ENCODE results near the gene SLC37A3.

SLC37A3 gene

GRCh38 chr7:140402178-140402835 is 4.0 kb upstream of the SLC37A3 start:
- DNase-seq (ENCODE audit: low read depth, low spot score) = peak; percentile 38

GRCh38 chr7:140400381-140400780 is 2.1 kb upstream of the SLC37A3 start:
- DNase-seq (ENCODE audit: low read depth, low spot score) = no peak

GRCh38 chr7:140398821-140399220 is 491 bp upstream of the SLC37A3 start:
- no peak for DNase-seq (ENCODE audit: low read depth, low spot score)

- DNase-seq (ENCODE audit: low read depth, low spot score) = no peak
Measured at GRCh38 chr7:140393756-140394306, 4.5 kb downstream of the SLC37A3 start.

GRCh38 chr7:140391634-140392033 is 6.7 kb downstream of the SLC37A3 start:
- DNase-seq (ENCODE audit: low read depth, low spot score) = no peak

- peak; percentile 79 for DNase-seq (ENCODE audit: low read depth, low spot score)
Measured at GRCh38 chr7:140390466-140391190, 7.7 kb downstream of the SLC37A3 start.

GRCh38 chr7:140390034-140390433 is 8.3 kb downstream of the SLC37A3 start:
- DNase-seq (ENCODE audit: low read depth, low spot score) = no peak

GRCh38 chr7:140389445-140389844 is 8.9 kb downstream of the SLC37A3 start:
- no peak for DNase-seq (ENCODE audit: low read depth, low spot score)

GRCh38 chr7:140384894-140385545 is 13.3 kb downstream of the SLC37A3 start:
- DNase-seq (ENCODE audit: low read depth, low spot score) = no peak

GRCh38 chr7:140383954-140384713 is 14.2 kb downstream of the SLC37A3 start:
- DNase-seq (ENCODE audit: low read depth, low spot score) = no peak

- no peak for DNase-seq (ENCODE audit: low read depth, low spot score)
Measured at GRCh38 chr7:140375892-140376730, 22.2 kb downstream of the SLC37A3 start.

GRCh38 chr7:140375323-140375722 is 23.0 kb downstream of the SLC37A3 start:
- no peak for DNase-seq (ENCODE audit: low read depth, low spot score)

- DNase-seq (ENCODE audit: low read depth, low spot score) = no peak
Measured at GRCh38 chr7:140369294-140369693, 29.0 kb downstream of the SLC37A3 start.

- no peak for DNase-seq (ENCODE audit: low read depth, low spot score)
Measured at GRCh38 chr7:140367528-140367927, 30.8 kb downstream of the SLC37A3 start.

- DNase-seq (ENCODE audit: low read depth, low spot score) = no peak
Measured at GRCh38 chr7:140364819-140365218, 33.5 kb downstream of the SLC37A3 start.

- no peak for DNase-seq (ENCODE audit: low read depth, low spot score)
Measured at GRCh38 chr7:140360697-140361229, 37.6 kb downstream of the SLC37A3 start.

- no peak for DNase-seq (ENCODE audit: low read depth, low spot score)
Measured at GRCh38 chr7:140358412-140359051, 39.8 kb downstream of the SLC37A3 start.

GRCh38 chr7:140358024-140358411 is 40.3 kb downstream of the SLC37A3 start:
- DNase-seq (ENCODE audit: low read depth, low spot score) = no peak

GRCh38 chr7:140350056-140350455 is 48.3 kb downstream of the SLC37A3 start:
- no peak for DNase-seq (ENCODE audit: low read depth, low spot score)

- peak; percentile 66 for DNase-seq (ENCODE audit: low read depth, low spot score)
Measured at GRCh38 chr7:140349144-140349771, 49.1 kb downstream of the SLC37A3 start.

Data from astrocyte of the hippocampus (primary cell).